ENCODE results near the gene ECHDC1.

DNA sequence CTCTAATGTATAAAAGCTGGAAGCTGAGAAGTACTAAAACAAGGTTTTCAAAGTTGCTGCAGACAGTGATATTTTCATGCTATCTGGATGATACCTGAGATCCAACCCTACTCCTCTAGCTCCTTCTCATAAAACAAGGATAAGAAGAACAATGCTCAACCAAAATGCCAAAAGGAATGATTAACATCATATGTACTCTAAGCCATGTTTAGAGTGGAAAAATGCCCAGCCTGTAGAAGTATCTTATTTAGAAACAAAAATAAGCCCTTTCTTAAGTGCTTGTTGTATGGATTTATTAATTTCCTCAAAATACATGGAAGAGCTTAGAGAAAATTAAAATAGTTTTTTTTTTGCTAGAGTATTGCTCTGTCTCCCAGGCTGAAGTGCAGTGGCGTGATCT is 23.7 kb downstream of the ECHDC1 start:
- TF ChIP-seq CEBPB (IDR thresholded peaks at IDR 0.05): no peak
- no peak for TF ChIP-seq TAF1 (IDR thresholded peaks at IDR 0.05; ENCODE audit: low read depth)
- no peak for TF ChIP-seq FOXM1 (IDR thresholded peaks at IDR 0.05; ENCODE audit: borderline replicate concordance, low read depth)
- TF ChIP-seq EGR1 (IDR thresholded peaks at IDR 0.05): no peak
- TF ChIP-seq, protein P1, sequence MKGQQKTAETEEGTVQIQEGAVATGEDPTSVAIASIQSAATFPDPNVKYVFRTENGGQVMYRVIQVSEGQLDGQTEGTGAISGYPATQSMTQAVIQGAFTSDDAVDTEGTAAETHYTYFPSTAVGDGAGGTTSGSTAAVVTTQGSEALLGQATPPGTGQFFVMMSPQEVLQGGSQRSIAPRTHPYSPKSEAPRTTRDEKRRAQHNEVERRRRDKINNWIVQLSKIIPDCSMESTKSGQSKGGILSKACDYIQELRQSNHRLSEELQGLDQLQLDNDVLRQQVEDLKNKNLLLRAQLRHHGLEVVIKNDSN (IDR thresholded peaks at IDR 0.05): no peak
- TF ChIP-seq, protein P2, sequence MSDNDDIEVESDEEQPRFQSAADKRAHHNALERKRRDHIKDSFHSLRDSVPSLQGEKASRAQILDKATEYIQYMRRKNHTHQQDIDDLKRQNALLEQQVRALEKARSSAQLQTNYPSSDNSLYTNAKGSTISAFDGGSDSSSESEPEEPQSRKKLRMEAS (IDR thresholded peaks at IDR 0.05): no peak
- TF ChIP-seq ZBTB7A (IDR thresholded peaks at IDR 0.05; ENCODE audit: low read depth): no peak
- TF ChIP-seq NFIC (IDR thresholded peaks at IDR 0.05): no peak
- TF ChIP-seq RAD21 (IDR thresholded peaks at IDR 0.05; ENCODE audit: low read depth): no peak
- TF ChIP-seq, protein P3, sequence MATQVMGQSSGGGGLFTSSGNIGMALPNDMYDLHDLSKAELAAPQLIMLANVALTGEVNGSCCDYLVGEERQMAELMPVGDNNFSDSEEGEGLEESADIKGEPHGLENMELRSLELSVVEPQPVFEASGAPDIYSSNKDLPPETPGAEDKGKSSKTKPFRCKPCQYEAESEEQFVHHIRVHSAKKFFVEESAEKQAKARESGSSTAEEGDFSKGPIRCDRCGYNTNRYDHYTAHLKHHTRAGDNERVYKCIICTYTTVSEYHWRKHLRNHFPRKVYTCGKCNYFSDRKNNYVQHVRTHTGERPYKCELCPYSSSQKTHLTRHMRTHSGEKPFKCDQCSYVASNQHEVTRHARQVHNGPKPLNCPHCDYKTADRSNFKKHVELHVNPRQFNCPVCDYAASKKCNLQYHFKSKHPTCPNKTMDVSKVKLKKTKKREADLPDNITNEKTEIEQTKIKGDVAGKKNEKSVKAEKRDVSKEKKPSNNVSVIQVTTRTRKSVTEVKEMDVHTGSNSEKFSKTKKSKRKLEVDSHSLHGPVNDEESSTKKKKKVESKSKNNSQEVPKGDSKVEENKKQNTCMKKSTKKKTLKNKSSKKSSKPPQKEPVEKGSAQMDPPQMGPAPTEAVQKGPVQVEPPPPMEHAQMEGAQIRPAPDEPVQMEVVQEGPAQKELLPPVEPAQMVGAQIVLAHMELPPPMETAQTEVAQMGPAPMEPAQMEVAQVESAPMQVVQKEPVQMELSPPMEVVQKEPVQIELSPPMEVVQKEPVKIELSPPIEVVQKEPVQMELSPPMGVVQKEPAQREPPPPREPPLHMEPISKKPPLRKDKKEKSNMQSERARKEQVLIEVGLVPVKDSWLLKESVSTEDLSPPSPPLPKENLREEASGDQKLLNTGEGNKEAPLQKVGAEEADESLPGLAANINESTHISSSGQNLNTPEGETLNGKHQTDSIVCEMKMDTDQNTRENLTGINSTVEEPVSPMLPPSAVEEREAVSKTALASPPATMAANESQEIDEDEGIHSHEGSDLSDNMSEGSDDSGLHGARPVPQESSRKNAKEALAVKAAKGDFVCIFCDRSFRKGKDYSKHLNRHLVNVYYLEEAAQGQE (IDR thresholded peaks at IDR 0.05; ENCODE audit: low read depth): no peak
- no peak for TF ChIP-seq EP300 (IDR thresholded peaks at IDR 0.05; ENCODE audit: borderline replicate concordance)
- TF ChIP-seq YY1 (IDR thresholded peaks at IDR 0.05; ENCODE audit: low read depth): no peak
- no peak for TF ChIP-seq CREB1 (IDR thresholded peaks at IDR 0.05; ENCODE audit: low read depth)
- no peak for TF ChIP-seq TCF12 (IDR thresholded peaks at IDR 0.05; ENCODE audit: low read depth)
